Suppressor macrophage (primary cell): ENCODE results near the gene KIR3DL1.
"Not testable (repeated sequence)": the region's sequence is repeated elsewhere in the genome, so short reads cannot be mapped to it uniquely, and the experiment has no call there.

Experiments used
- DNase-seq, 4 experiments: peaks; one replicate each; pipeline ENCODE4 v3.0.0-alpha.2; 2020 to 2022

Gene KIR3DL1

GRCh38 chr19:54817670-54818536 lies 1.6 kb downstream of the KIR3DL1 start:
- no peak for DNase-seq

GRCh38 chr19:54824416-54824815 lies 8.1 kb downstream of the KIR3DL1 start:
- peak; percentile 15 to 57 (median 50) for DNase-seq

DNA sequence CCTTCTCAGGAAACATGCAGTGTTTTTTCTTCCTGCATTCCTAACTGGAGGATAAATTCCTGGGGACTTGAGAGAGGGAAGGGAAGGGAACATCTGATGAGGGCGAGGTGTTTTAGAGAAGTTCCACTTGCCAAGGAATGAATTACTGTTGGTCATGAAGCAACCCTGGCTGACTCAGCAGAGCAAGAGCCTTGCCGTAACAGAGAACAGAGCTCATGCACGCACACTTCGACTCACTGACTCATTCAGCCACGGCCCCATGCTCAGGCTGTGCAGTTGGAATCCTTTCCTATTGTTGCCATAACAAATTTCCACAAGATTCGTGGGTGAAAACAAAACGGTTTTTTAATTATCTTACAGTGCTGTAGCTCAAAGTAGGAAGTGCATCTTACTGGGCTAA lies 9.1 kb downstream of the KIR3DL1 start:
- peak in 3 of 4 experiments; percentile 15 to 23 (median 22) for DNase-seq

DNA sequence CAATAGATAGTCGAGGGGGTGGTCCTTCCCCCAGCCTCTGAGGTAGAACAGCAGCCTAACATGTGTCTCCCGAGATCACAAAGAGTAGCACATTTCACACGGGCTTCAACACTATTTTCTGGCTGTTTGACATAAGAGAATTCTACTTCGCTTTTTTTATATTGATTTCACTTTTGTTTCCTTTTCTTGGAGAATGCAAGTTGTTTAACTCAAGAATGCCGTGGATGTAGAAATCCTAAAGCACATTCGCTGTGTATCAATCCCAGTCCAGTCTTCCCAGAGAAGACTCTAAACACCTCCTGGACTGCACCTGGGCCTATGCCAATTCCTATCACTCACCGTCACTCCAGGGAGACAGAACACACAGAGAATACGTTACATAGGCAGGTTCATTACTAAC lies 11.8 kb downstream of the KIR3DL1 start:
- DNase-seq, result not testable (repeated sequence)

DNA sequence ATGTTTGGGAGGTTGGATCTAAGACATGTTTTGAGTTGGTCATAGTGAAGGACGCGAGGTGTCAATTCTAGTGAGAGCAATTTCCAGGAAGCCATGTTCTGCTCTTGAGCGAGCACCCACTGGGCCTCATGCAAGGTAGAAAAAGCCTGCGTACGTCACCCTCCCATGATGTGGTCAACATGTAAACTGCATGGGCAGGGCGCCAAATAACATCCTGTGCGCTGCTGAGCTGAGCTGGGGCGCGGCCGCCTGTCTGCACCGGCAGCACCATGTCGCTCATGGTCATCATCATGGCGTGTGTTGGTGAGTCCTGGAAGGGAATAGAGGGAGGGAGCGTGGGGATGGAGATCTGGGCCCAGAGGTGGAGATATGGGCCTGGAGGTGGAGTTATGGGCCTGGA lies 16.2 kb downstream of the KIR3DL1 start, which contains the start of gene KIR2DS4:
KIR2DS4 (plus strand) TSS at position 181 of the 400 bp plus-strand sequence.
- DNase-seq, result not testable (repeated sequence)

DNA sequence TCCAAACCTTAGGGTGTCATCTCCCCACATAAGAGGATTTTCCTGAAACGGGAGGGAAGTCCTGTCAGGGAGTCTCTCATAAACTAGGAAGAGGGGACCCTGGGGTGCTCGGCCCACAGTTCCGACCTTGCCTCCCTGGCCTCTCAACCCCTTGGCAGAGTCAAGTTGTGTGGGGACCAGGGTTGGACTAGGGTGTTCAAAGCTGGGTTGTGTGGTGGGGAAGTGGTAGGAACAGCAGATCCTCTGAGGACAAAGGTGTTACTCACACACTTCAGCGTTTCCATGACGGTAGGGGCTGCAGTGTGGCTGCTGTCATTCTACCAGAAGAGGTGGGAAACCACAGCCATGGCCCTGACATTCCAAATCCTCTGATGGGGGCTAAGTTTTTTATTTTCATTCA lies 18.9 kb downstream of the KIR3DL1 start:
- DNase-seq, result not testable (repeated sequence)

GRCh38 chr19:54837522-54837921 lies 21.3 kb downstream of the KIR3DL1 start:
- peak; percentile 39 to 67 (median 54) for DNase-seq

DNA sequence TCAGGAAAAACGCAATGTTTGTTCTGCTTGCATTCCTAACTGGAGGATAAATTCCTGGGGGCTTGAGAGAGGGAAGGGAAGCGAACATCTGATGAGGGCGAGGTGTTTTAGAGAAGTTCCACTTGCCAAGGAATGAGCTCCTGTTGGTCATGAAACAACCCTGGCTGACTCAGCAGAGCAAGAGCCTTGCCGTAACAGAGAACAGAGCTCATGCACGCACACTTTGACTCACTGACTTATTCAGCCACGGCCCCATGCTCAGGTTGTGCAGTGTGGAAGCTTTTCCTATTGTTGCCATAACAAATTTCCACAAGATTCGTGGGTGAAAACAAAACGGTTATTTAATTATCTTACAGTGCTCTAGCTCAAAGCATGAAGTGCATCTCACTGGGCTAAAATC lies 26.9 kb downstream of the KIR3DL1 start:
- DNase-seq, result peak in 1 of 4 experiments; percentile 16

- DNase-seq, result not testable (repeated sequence)
Measured at GRCh38 chr19:54850061-54850640, 33.9 kb downstream of the KIR3DL1 start, which contains the start of gene KIR3DL2. Gene KIR3DL2 (plus strand): TSS chr19:54850443. CDS start chr19:54850476, 33 bp downstream.

GRCh38 chr19:54850930-54851329 lies 34.7 kb downstream of the KIR3DL1 start:
- no peak for DNase-seq

- DNase-seq, result no peak
Measured at GRCh38 chr19:54851353-54851752, 35.1 kb downstream of the KIR3DL1 start.

- DNase-seq, result peak in 3 of 4 experiments; percentile 35 to 54 (median 52)
Measured at GRCh38 chr19:54855241-54855640, 39.0 kb downstream of the KIR3DL1 start.

DNA sequence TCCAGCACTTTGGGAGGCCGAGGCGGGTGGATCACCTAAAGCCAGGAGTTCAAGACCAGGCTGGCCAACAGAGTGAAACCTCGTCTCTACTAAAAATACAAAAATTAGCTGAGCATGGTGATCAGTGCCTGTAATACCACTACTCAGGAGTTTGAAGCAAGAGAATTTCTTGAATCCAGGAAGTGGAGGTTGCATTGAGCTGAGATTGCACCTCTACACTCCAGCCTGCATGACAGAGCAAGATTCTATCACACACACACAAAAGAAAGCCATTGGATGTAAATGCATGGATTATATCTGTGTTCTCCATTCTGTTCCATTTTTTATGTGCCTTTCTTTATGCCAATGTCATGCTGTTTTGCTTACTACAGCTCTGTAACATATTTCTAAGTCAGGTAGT lies 42.2 kb downstream of the KIR3DL1 start:
- peak in 3 of 4 experiments; percentile 15 to 25 (median 16) for DNase-seq

- peak; percentile 75 to 91 (median 78) for DNase-seq
Measured at GRCh38 chr19:54859421-54859820, 43.2 kb downstream of the KIR3DL1 start.

GRCh38 chr19:54863459-54863858 lies 47.2 kb downstream of the KIR3DL1 start:
- DNase-seq, result not testable (repeated sequence)

DNA sequence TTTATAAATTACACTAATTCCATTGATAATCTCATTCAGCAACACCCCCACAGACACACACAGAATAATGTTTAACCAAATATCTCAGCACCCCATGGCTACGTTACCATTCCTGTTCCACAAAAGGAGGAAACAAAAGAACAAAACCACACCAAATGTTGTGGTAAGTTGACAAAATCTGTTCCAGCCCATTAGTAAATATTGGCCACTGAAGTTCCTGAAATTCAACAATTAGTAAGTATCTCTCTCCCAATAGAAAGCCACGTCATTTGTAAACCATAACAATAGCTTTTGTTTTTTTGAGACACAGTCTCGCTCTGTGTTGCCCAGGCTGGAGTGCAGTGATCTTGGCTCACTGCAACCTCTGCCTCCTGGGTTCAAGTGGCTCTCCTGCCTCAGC lies 55.4 kb downstream of the KIR3DL1 start:
- DNase-seq, result peak in 3 of 4 experiments; percentile 16 to 63 (median 58)

DNA sequence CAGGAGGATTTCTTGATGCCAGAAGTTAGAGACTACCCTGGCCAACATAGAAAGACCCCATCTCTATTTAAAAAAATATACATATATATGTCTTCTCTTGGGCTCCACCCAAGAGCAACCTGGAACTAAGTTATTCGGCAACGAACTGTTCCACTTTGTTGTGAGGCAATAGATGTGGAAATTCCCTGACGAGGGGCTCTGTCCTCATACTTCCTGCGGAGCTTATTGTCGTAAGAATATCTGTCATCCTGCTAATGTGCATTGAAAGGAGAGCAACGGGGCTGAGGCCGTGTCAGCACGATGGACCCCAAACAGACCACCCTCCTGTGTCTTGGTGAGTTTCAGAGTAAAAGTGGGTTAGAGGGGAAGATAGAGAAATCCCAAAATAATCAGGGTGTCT lies 57.7 kb downstream of the KIR3DL1 start, which contains the start of gene FCAR:
FCAR (plus strand) TSS at position 246 of the 400 bp plus-strand sequence; CDS start at position 301, 55 bp downstream.
- peak; percentile 82 to 92 (median 88) for DNase-seq

- peak; percentile 59 to 89 (median 78) for DNase-seq
Measured at GRCh38 chr19:54875506-54875905, 59.2 kb downstream of the KIR3DL1 start.

GRCh38 chr19:54877471-54877870 lies 61.2 kb downstream of the KIR3DL1 start:
- peak in 3 of 4 experiments; percentile 56 to 84 (median 81) for DNase-seq
